ENCODE data around the gene SLC22A1. TPM values are rescaled to one million over a fixed set of nuclear protein-coding genes. Genes with fewer than 3 reads are reported as not detected.

SLC22A1 gene
- total and polyA plus RNA-seq, 2 experiments from 2014 or later = 0.10 to 0.65 TPM

DNA sequence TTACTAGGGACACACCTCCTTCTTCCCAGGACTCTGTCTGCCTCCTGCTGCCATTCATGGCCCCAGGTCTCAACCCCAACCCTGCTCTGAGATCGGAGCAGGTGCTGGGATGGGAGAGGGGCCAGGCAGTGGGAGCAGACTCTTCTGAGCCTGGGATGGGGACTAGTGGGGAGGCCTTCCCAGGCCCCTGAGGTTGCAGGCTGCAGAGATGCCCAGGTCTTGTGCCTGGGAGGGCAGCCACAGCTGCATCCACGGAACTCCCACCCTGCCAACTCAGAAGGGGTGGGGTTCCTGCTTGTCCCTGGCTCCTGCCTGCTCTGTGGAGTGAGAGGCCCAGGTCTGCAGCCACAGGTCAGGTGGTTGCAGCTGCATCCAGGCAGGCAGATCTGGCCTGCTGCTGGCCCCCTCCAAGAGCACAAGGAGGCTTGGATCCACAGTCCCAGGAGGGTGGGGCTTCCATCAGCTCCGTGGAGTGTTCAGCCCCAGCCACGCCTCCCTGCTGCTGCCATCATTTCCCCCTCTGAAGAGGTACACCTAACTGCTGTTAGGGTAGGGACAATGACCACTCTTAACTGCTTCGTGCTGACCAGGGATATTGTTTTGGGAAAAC lies 2.9 kb upstream of the SLC22A1 start:
- no peak for ATAC-seq
- H3K4me1 ChIP-seq (ENCODE audit: insufficient read depth) = no peaks in the 10 kb centered on the region
- H3K4me3 Mint-ChIP-seq = no peak overlapping the region
- no peak overlapping the region for H3K4me2 ChIP-seq
- peaks cover 31% of the 10 kb centered on the region for H3K36me3 Mint-ChIP-seq (ENCODE audit: low read depth)
- TF ChIP-seq, protein P1, sequence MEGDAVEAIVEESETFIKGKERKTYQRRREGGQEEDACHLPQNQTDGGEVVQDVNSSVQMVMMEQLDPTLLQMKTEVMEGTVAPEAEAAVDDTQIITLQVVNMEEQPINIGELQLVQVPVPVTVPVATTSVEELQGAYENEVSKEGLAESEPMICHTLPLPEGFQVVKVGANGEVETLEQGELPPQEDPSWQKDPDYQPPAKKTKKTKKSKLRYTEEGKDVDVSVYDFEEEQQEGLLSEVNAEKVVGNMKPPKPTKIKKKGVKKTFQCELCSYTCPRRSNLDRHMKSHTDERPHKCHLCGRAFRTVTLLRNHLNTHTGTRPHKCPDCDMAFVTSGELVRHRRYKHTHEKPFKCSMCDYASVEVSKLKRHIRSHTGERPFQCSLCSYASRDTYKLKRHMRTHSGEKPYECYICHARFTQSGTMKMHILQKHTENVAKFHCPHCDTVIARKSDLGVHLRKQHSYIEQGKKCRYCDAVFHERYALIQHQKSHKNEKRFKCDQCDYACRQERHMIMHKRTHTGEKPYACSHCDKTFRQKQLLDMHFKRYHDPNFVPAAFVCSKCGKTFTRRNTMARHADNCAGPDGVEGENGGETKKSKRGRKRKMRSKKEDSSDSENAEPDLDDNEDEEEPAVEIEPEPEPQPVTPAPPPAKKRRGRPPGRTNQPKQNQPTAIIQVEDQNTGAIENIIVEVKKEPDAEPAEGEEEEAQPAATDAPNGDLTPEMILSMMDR (conservative IDR thresholded peaks at IDR 0.05; ENCODE audit: low read depth in 2 of 2) = no peak
- TF ChIP-seq JUNB (IDR thresholded peaks at IDR 0.05; ENCODE audit: unreplicated experiment) = no peak
- H3K9me3 Mint-ChIP-seq = peaks cover 24% of the 10 kb centered on the region
- no peak overlapping the region for H2AFZ ChIP-seq
- H3K4me1 Mint-ChIP-seq = no peaks in the 10 kb centered on the region
- no peak overlapping the region for H3K27ac ChIP-seq (ENCODE audit: low read depth)
- no peaks in the 10 kb centered on the region for H3K36me3 ChIP-seq (ENCODE audit: insufficient read depth)
- H3K9me2 ChIP-seq (ENCODE audit: insufficient read depth) = no peaks in the 10 kb centered on the region
- H3F3A ChIP-seq (replicated peaks; ENCODE audit: low read depth) = no peaks in the 10 kb centered on the region
- peaks cover 3% of the 10 kb centered on the region for H3K27me3 Mint-ChIP-seq (ENCODE audit: insufficient read depth, low read depth, poor library complexity)
- no peak overlapping the region for H3K4me3 ChIP-seq
- H3K27me3 ChIP-seq (ENCODE audit: insufficient read depth) = no peaks in the 10 kb centered on the region
- no peak for DNase-seq (ENCODE audit: low spot score)
- H3K79me2 ChIP-seq (replicated peaks; ENCODE audit: insufficient read depth) = no peaks in the 10 kb centered on the region
- H3K27ac Mint-ChIP-seq = no peak overlapping the region
- H4K20me1 ChIP-seq (replicated peaks; ENCODE audit: insufficient read depth) = no peaks in the 10 kb centered on the region

DNA sequence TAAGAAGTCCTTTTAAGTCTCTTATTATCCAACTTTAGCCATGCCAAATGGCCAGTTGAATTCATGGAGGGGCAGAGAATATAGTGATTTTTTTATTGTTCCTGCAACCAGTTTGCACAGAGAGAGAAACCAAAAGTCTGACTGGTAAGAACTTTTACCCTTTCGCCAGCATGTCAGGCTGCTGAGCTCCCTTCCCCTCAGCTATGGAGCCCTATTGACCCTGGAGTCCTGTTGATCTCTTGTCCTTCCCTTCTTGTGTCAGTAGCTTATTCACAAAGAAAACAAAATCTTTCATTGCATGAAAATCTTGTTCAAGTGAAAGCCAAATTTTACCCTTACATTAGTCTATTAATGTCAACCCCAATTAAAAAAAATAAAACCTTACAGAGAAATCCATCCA lies 1.5 kb upstream of the SLC22A1 start:
- H3K27me3 Mint-ChIP-seq (ENCODE audit: insufficient read depth, low read depth, poor library complexity) = peaks cover 5% of the 10 kb centered on the region
- H3K9me2 ChIP-seq (ENCODE audit: insufficient read depth) = no peaks in the 10 kb centered on the region

More for the DNA sequence above, 1.5 kb upstream of the SLC22A1 start:
- Mint-ChIP-seq H3K4me3 (no peak overlapping the region), H3K27ac (no peak overlapping the region), H3K4me1 (no peaks in the 10 kb centered on the region), H3K36me3 (ENCODE audit: low read depth) (peaks cover 26% of the 10 kb centered on the region), H3K9me3 (peaks cover 26% of the 10 kb centered on the region)
- H4K20me1 ChIP-seq (replicated peaks; ENCODE audit: insufficient read depth) = no peaks in the 10 kb centered on the region
- no peaks in the 10 kb centered on the region for H3F3A ChIP-seq (replicated peaks; ENCODE audit: low read depth)
- no peaks in the 10 kb centered on the region for H3K79me2 ChIP-seq (replicated peaks; ENCODE audit: insufficient read depth)
- no peak overlapping the region for H3K4me2 ChIP-seq
- H3K27ac ChIP-seq (ENCODE audit: low read depth) = no peak overlapping the region
- TF ChIP-seq, protein P2, sequence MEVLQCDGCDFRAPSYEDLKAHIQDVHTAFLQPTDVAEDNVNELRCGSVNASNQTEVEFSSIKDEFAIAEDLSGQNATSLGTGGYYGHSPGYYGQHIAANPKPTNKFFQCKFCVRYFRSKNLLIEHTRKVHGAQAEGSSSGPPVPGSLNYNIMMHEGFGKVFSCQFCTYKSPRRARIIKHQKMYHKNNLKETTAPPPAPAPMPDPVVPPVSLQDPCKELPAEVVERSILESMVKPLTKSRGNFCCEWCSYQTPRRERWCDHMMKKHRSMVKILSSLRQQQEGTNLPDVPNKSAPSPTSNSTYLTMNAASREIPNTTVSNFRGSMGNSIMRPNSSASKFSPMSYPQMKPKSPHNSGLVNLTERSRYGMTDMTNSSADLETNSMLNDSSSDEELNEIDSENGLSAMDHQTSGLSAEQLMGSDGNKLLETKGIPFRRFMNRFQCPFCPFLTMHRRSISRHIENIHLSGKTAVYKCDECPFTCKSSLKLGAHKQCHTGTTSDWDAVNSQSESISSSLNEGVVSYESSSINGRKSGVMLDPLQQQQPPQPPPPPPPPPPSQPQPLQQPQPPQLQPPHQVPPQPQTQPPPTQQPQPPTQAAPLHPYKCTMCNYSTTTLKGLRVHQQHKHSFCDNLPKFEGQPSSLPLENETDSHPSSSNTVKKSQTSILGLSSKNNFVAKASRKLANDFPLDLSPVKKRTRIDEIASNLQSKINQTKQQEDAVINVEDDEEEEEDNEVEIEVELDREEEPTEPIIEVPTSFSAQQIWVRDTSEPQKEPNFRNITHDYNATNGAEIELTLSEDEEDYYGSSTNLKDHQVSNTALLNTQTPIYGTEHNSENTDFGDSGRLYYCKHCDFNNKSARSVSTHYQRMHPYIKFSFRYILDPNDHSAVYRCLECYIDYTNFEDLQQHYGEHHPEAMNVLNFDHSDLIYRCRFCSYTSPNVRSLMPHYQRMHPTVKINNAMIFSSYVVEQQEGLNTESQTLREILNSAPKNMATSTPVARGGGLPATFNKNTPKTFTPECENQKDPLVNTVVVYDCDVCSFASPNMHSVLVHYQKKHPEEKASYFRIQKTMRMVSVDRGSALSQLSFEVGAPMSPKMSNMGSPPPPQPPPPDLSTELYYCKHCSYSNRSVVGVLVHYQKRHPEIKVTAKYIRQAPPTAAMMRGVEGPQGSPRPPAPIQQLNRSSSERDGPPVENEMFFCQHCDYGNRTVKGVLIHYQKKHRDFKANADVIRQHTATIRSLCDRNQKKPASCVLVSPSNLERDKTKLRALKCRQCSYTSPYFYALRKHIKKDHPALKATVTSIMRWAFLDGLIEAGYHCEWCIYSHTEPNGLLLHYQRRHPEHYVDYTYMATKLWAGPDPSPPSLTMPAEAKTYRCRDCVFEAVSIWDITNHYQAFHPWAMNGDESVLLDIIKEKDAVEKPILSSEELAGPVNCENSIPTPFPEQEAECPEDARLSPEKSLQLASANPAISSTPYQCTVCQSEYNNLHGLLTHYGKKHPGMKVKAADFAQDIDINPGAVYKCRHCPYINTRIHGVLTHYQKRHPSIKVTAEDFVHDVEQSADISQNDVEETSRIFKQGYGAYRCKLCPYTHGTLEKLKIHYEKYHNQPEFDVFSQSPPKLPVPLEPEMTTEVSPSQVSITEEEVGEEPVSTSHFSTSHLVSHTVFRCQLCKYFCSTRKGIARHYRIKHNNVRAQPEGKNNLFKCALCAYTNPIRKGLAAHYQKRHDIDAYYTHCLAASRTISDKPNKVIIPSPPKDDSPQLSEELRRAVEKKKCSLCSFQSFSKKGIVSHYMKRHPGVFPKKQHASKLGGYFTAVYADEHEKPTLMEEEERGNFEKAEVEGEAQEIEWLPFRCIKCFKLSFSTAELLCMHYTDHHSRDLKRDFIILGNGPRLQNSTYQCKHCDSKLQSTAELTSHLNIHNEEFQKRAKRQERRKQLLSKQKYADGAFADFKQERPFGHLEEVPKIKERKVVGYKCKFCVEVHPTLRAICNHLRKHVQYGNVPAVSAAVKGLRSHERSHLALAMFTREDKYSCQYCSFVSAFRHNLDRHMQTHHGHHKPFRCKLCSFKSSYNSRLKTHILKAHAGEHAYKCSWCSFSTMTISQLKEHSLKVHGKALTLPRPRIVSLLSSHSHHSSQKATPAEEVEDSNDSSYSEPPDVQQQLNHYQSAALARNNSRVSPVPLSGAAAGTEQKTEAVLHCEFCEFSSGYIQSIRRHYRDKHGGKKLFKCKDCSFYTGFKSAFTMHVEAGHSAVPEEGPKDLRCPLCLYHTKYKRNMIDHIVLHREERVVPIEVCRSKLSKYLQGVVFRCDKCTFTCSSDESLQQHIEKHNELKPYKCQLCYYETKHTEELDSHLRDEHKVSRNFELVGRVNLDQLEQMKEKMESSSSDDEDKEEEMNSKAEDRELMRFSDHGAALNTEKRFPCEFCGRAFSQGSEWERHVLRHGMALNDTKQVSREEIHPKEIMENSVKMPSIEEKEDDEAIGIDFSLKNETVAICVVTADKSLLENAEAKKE (CRISPR knock-in tag; IDR thresholded peaks at IDR 0.05) = no peak
- TF ChIP-seq EZH2phosphoT487 (IDR thresholded peaks at IDR 0.05; ENCODE audit: unreplicated experiment) (no peak), EZH2 (IDR thresholded peaks at IDR 0.05; ENCODE audit: low read depth, unreplicated experiment) (no peak), ZNF331 (CRISPR knock-in tag; IDR thresholded peaks at IDR 0.05; ENCODE audit: low read depth) (no peak)
- TF ChIP-seq, protein P3, sequence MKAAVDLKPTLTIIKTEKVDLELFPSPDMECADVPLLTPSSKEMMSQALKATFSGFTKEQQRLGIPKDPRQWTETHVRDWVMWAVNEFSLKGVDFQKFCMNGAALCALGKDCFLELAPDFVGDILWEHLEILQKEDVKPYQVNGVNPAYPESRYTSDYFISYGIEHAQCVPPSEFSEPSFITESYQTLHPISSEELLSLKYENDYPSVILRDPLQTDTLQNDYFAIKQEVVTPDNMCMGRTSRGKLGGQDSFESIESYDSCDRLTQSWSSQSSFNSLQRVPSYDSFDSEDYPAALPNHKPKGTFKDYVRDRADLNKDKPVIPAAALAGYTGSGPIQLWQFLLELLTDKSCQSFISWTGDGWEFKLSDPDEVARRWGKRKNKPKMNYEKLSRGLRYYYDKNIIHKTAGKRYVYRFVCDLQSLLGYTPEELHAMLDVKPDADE (IDR thresholded peaks at IDR 0.05) = no peak
- H3K4me3 ChIP-seq = no peak overlapping the region
- ATAC-seq (no peak), DNase-seq (ENCODE audit: low spot score) (no peak)
- no peaks in the 10 kb centered on the region for H3K27me3 ChIP-seq (ENCODE audit: insufficient read depth)
- H3K4me1 ChIP-seq (ENCODE audit: insufficient read depth) = no peaks in the 10 kb centered on the region
- no peaks in the 10 kb centered on the region for H3K36me3 ChIP-seq (ENCODE audit: insufficient read depth)
- no peak overlapping the region for H2AFZ ChIP-seq

Data from GM23338 (cell line).